ENCODE results near the gene B3GAT1. TPM values are rescaled to one million over a fixed set of nuclear protein-coding genes. Genes with fewer than 3 reads are reported as not detected.
A peak's percentile ranks its signal among the peaks of the same experiment; 100 is the strongest.

Gene B3GAT1
- total RNA-seq, 1 experiment from 2014 or later, result 34.3 TPM

DNA sequence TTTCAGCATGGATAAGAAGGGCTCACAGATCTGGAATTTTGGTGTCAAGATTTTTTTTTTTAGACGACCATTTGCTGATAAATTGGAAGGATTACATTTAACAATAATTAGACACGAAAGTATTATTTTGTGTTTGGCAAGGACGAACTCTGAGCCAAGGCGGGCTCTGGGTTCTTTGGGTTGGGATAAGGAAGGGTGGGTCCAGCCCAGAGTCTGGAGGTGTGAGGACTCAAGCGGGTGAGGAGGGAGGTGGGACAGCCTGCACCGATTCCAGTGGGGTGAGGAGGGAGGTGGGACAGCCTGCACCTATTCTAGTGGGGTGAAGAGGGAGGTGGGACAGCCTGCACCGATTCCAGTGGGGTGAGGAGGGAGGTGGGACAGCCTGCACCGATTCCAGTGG lies 4.1 kb downstream of the B3GAT1 start:
- Histone ChIP-seq H2BK15ac (ENCODE audit: low read depth, low read length) (no peak overlapping the region), H3K4me1 (ENCODE audit: insufficient read depth, low read length) (peaks cover 6% of the 10 kb centered on the region; the same call in 1 of the 2 replicates), H3T11ph (ENCODE audit: low read length) (no peak overlapping the region), H4K91ac (ENCODE audit: insufficient read length, low read depth, low read length) (no peak overlapping the region), H3K4ac (ENCODE audit: low read depth, low read length) (no peak overlapping the region), H3K79me2 (ENCODE audit: insufficient read depth, low read length) (no peaks in the 10 kb centered on the region; the same call in 1 of the 2 replicates), H3K18ac (ENCODE audit: insufficient read length, low read depth, low read length) (no peak overlapping the region), H3K27ac (ENCODE audit: insufficient read length, low read depth, low read length) (no peak overlapping the region), H4K8ac (replicated peaks; ENCODE audit: insufficient read length, low read depth, low read length) (no peak overlapping the region), H2BK120ac (ENCODE audit: low read depth, low read length, poor library complexity, severe bottlenecking) (no peak overlapping the region), H2AFZ (ENCODE audit: low read length) (no peak overlapping the region), H3K14ac (ENCODE audit: insufficient read depth, low read length) (no peak overlapping the region), H2BK12ac (ENCODE audit: insufficient read length, low read depth, low read length) (no peak overlapping the region), H4K20me1 (ENCODE audit: control insufficient read depth, insufficient read depth, insufficient read length) (peaks cover 4% of the 10 kb centered on the region), H2BK5ac (ENCODE audit: insufficient read length, low read length) (no peak overlapping the region), H2BK20ac (ENCODE audit: low read depth, low read length, poor library complexity, severe bottlenecking) (no peak overlapping the region), H3K56ac (ENCODE audit: insufficient read length, low read depth, low read length) (no peak overlapping the region), H3K9me3 (ENCODE audit: control insufficient read depth, low read depth, low read length) (no peaks in the 10 kb centered on the region), H3K23ac (ENCODE audit: insufficient read length, low read depth, low read length) (no peak overlapping the region), H3K23me2 (ENCODE audit: insufficient read length, low read depth, low read length, poor library complexity, severe bottlenecking) (peaks cover 13% of the 10 kb centered on the region), H3K79me1 (ENCODE audit: insufficient read depth, low read depth, low read length, poor library complexity, severe bottlenecking) (no peaks in the 10 kb centered on the region), H3K9ac (ENCODE audit: extremely low read depth, insufficient read length, low read length) (no peak overlapping the region), H4K5ac (ENCODE audit: insufficient read length, low read depth, low read length) (no peak overlapping the region), H2AK5ac (ENCODE audit: insufficient read length, low read length) (no peak overlapping the region), H3K4me2 (ENCODE audit: insufficient read depth, insufficient read length, low read length) (no peak overlapping the region), H3K27me3 (ENCODE audit: insufficient read depth, low read length) (no peaks in the 10 kb centered on the region)
- TF ChIP-seq, protein P1, sequence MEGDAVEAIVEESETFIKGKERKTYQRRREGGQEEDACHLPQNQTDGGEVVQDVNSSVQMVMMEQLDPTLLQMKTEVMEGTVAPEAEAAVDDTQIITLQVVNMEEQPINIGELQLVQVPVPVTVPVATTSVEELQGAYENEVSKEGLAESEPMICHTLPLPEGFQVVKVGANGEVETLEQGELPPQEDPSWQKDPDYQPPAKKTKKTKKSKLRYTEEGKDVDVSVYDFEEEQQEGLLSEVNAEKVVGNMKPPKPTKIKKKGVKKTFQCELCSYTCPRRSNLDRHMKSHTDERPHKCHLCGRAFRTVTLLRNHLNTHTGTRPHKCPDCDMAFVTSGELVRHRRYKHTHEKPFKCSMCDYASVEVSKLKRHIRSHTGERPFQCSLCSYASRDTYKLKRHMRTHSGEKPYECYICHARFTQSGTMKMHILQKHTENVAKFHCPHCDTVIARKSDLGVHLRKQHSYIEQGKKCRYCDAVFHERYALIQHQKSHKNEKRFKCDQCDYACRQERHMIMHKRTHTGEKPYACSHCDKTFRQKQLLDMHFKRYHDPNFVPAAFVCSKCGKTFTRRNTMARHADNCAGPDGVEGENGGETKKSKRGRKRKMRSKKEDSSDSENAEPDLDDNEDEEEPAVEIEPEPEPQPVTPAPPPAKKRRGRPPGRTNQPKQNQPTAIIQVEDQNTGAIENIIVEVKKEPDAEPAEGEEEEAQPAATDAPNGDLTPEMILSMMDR (conservative IDR thresholded peaks at IDR 0.05), result no peak
- H3K27me3 Mint-ChIP-seq (ENCODE audit: low read depth), result peaks cover 18% of the 10 kb centered on the region
- DNase-seq, result no peak
- H3K4me1 Mint-ChIP-seq, result peaks cover 26 to 27% of the 10 kb centered on the region in 2 experiments
- H3K4me3 Mint-ChIP-seq, result no peak overlapping the region; a peak in 1 of 5 replicates
- WGBS (ENCODE audit: extremely low coverage, insufficient read length, low lambda C conversion rate), result no CpG with 5 or more reads among the region's 8 CpGs
- H3K36me3 Mint-ChIP-seq (ENCODE audit: insufficient read depth in 1 of 3, low read depth in 3 of 3), result peaks cover 0 to 18% (median 7%) of the 10 kb centered on the region in 3 experiments; a peak in 5 of 7 replicates
- no peaks in the 10 kb centered on the region for H3K9me3 Mint-ChIP-seq
- H3K27ac Mint-ChIP-seq, result peak overlapping the region in 1 of 3 experiments; percentile 62; a peak in 2 of 7 replicates
